ENCODE data around the gene PTPN6. TPM values are rescaled to one million over a fixed set of nuclear protein-coding genes. Genes with fewer than 3 reads are reported as not detected.

Gene PTPN6
- total and polyA plus RNA-seq, 9 of the 15 experiments (the other 6 are each of a cell fraction or from before 2014, with no cell fraction given), result 1.5 to 5.1 (median 3.9) TPM

- TF ChIP-seq CLOCK (CRISPR knock-in tag; IDR thresholded peaks at IDR 0.05; ENCODE audit: borderline replicate concordance) (no peak), ZBTB11 (CRISPR knock-in tag; IDR thresholded peaks at IDR 0.05) (peak in 1 of 3 experiments; percentile 36; a peak in 1 of 6 replicates), MAFG (tag; conservative IDR thresholded peaks at IDR 0.05) (no peak), MEF2A (IDR thresholded peaks at IDR 0.05; ENCODE audit: control insufficient read depth, low read depth, low read length) (no peak), ZNF175 (CRISPR knock-in tag; IDR thresholded peaks at IDR 0.05; ENCODE audit: low read depth) (no peak), ZBTB49 (CRISPR knock-in tag; IDR thresholded peaks at IDR 0.05; ENCODE audit: borderline replicate concordance) (no peak), TAF9B (IDR thresholded peaks at IDR 0.05; ENCODE audit: partially characterized antibody) (no peak), POLR2AphosphoS5 (IDR thresholded peaks at IDR 0.05; ENCODE audit: control insufficient read depth, insufficient read depth, low read depth, low read length) (no peak), SMARCC2 (IDR thresholded peaks at IDR 0.05; ENCODE audit: low read depth) (no peak), ZNF695 (CRISPR knock-in tag; IDR thresholded peaks at IDR 0.05) (no peak), GABPA (tag; conservative IDR thresholded peaks at IDR 0.05; ENCODE audit: low read depth) (peak; percentile 59; the same call in 1 of the 2 replicates), PHF8 (IDR thresholded peaks at IDR 0.05; ENCODE audit: borderline replicate concordance, low read length) (no peak)
- TF ChIP-seq, protein P1, sequence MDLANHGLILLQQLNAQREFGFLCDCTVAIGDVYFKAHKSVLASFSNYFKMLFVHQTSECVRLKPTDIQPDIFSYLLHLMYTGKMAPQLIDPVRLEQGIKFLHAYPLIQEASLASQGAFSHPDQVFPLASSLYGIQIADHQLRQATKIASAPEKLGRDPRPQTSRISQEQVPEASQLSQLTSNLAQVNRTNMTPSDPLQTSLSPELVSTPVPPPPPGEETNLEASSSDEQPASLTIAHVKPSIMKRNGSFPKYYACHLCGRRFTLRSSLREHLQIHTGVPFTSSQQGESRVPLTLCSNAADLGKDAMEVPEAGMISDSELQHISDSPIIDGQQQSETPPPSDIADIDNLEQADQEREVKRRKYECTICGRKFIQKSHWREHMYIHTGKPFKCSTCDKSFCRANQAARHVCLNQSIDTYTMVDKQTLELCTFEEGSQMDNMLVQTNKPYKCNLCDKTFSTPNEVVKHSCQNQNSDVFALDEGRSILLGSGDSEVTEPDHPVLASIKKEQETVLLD (IDR thresholded peaks at IDR 0.05), result peak; percentile 32; the same call in 1 of the 2 replicates
- TF ChIP-seq, protein P2, sequence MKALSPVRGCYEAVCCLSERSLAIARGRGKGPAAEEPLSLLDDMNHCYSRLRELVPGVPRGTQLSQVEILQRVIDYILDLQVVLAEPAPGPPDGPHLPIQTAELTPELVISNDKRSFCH (CRISPR knock-in tag; IDR thresholded peaks at IDR 0.05), result no peak
- TF ChIP-seq, protein P2 (tag; IDR thresholded peaks at IDR 0.05), result peak; percentile 42; the same call in 1 of the 2 replicates
These were observed 11.3 kb downstream of the PTPN6 start (continued) for GRCh38 chr12:6962285-6963015.

Data from K562 (cell line).